Activated CD4-positive, alpha-beta T cell treated with anti-CD3 and anti-CD28 coated beads for 1 hour (primary cell): Measurements from ENCODE around the gene CCND2.

Source experiments
- DNase-seq: peaks from one replicate; pipeline ENCODE4 v3.0.0-alpha.2; 2020

The CCND2 gene

DNA sequence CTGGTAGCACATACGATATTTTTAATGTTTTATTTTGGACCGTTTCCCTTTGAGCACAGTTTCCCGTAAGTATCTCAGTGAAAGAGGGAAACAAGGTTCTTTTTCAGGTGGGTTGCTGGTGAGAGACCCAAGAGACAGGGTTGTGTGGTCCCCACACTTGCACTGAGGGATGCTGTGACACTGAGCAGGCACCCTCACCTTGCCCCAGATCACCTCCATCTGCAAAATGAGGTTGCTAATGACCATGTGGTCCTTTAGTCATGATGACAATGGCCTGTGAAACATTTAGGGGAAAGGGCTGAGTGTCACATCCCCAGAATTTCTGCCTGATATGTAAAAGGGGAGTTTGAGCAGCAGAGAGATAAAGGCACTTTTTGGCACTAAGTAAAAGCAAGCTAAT, 4.3 kb downstream of the CCND2 start:
- DNase-seq, result no peak

DNA sequence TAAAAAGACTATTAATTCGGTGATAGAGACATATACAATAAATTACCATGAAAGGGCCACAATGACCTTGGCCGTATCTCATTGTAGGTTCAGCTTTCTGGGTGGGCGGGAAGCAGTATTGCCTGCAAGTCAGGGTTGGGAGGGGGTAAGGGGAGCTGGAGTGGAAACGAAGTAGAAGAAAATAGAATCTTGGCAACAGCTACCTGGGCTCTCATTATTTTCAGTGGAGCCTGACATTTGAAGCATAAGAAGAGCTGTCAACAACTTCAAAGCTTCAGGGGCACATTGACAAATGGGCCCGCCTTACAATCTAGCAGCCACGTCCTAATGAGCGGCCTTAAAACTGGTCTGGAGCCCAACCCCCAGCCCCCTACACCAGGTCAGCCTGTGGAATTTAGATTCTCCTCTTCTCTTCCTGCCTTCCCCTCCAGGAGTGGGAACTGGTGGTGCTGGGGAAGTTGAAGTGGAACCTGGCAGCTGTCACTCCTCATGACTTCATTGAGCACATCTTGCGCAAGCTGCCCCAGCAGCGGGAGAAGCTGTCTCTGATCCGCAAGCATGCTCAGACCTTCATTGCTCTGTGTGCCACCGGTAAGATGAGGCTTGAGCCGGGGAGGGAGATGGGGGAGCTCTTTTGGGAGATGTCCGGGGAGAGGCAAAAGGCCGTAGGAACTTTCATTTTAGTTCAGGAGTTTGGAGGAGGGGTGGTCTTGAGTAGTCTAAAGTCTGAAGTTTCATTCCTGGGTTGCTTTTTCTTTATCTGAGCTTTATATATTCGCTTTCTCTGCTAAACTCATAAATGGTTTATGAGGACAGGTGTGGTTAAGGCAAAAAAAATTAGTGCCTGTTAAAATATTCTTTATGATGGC, 5.0 kb downstream of the CCND2 start:
- DNase-seq, result no peak

DNA sequence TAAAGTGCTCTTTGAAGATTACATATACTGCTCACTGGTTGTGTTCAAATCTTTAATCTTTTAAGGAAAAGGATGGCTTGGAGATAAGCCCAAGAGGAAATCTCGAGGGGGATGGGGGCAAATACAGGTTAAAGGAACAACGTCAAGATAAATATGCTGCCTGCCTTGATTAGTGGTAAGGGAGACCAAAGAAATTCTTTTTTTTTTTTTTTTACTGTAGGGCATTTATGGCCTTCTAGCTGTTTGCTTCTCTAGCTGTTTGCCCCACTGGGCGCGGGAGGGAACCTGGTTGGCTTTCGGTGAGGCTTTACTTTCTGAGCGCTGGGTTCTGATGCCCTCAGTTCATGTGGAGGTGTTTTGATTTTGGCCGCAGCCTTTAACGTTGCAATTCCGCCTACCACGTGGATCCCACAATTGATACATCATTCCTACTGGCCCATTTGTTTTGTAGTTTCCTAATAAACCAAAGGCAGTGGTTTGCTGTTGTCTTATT, 5.7 kb downstream of the CCND2 start:
- DNase-seq, result no peak

DNA sequence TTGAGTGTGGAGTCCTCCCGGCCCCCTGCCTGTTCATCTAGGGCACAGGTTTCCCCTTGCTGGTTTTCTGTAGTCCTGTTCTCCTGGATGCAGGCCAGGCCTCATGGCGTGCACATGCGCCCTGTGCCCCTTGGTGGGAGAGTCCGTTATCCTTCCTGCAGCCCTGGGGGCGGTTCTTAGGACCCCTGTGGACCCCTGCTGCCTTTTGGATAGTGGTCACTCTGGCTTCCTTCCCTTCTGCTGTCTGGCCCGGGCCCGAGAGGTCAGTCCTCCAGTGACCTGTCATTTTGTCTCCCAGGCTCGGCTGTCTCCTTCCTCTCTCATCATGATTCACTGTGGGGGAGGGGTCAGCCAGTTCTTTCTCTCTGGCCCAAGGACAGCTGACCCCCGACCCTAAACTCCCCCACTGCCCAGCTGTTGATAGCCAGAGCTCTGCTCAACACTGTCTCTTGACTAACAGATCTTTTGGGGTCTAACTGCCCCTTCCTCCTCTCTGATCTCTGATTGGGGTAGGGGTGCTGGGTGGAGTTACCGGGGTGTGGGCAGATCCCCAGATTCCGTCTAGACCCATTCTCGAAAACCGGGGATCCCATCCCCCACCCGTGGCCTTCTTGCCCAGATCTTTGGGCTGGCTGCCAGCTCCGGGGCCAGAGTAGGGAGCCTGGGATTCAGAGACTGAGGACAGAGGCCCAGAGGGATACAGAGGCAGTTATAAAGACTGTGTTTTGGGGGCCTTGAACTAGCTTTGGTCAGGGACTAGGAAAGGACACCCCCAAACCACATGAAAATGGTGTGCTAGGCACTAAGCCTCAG, 7.0 kb downstream of the CCND2 start:
- DNase-seq, result no peak

DNA sequence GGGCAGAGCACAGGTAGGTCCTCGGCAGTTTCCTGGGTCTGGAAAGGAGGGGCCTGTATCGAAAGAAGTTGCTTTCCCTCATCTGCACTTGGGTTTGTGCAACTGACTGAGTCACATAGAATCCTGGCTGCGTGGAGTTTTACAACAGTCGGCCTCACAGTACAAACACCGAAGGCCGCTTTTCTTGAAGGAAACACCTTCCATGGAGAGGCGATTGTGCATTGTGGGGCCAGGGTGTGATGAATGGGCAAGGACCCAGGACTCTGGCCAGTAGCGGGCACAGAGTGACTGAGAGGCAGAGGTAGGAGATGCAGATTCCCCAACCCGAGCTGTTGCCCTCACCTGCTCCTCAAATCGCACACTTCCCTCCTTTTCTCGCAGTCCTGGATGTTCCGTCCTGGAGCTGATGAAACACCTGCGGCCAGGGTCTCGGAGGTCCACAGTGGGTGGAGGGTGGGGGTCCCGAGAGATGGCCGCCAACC, 7.7 kb downstream of the CCND2 start:
- DNase-seq, result no peak

DNA sequence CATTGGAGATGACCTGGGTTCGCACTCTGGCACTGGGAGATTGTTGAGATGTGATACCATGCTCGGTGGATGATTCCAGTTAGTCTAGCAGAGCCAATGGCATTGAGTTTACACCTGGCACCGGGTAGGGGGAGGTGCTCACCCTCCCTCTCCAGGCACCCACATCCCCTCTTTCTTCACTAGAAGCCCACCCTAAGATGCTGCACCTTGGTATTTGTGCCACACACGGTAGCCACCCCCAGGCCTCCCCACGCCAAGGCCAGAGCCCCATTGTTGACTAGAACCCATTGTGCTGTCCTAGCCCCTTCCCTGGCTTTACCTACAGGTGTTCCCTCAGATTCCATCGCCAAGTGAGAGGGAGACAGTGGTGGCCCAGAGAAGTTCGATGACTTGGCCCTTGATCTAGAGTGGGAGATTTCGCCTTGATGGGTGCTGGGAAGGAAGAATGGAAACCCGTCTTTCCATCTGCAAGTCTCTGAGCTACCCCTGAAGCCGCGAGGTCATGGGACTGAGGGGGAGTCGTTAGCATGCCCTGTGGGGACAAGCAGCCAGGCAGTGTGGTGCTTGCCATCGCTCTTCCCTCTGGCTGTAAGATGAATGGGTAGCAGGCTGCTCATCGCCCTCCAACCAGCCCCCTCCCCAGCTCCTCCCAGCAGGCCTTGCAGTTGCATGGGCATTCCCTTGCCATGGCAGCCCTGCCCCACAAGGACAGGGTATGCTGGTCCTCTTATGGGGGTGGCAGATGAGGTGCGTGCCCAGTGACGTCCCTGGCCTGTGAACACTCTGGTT, 8.7 kb downstream of the CCND2 start:
- no peak for DNase-seq

DNA sequence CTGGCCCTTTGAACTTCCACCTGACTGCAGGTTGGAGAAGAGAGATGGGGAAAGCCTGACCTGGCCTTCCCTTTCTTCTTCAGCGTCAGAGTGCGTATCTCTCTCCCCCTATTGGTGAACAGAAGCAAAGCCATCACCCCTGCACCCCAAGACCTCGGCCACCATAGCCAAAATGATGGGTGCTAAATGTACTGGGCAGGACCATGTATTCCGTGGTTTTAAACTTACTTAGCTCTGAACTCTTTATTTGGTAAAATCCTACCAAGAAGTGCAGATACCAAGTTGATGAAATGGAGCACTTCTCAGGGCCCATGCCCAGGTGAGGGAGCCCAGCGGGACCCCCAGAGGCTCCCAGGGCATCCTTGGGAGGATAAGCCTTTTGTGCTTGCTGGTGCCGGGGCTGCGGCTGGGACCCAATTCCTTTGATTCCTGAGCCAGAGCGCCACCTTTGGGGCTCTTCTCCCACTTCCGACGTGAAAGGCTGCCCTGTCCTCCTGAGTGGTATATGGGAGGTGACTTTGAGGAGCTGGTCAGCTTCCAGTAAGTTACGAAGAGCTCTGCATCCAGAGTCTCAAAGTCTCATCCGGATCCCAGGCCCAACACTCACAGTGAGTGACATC, 9.4 kb downstream of the CCND2 start:
- no peak for DNase-seq

DNA sequence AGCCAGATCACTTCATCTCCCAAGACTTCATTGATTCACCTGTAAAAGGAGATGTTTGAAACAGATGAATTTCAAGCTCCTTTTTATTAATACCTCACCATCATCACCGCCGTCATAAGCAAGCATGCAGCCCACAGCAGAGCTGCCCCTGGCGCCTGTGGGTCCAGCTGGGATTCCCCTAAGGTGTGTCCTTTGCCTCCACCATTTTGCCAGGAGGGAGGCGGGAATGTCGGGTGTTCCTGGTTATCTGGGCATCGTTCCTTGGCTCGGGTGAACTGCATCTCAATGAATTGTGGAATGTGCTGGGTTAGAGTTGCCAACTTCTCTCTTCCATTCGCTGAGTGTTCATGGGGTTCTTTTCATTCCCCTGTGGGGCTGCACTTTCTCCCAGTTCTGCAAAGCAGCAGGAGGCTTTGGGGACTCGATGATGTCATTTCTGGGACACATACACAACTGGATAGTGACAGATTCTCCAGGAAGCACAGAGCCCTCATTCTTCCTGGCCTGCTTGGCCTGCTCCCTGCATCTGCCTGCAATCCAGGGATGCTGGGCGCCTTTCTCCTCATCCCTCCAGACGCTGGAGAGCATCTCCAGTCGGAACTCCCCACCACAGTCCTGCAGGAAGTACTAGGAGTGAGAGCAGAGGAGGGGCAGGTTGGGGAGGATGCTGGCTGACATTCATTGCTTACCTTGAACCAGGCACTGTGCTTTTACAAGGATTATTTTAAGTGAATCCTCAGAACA, 10.1 kb downstream of the CCND2 start:
- no peak for DNase-seq

DNA sequence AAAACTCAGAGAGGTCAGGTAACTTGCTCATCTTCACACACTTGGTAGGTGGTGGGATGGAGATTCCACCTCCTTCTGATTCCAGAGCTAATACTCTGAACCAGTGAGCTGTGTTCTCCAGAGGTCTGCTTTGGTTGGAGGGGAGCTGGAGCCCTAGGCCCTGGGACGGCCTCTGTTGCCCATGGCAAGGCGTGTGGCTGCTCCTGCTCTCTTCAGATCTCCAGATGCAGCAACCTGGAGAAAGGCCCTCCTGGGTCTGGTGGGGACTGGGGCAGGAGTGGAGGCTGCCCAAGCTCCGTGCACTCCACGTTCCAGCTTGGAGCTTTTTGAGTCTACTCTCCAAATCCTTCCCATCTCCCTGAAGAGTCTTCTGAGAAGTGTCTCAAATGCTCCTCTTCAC, 10.7 kb downstream of the CCND2 start:
- DNase-seq, result no peak

DNA sequence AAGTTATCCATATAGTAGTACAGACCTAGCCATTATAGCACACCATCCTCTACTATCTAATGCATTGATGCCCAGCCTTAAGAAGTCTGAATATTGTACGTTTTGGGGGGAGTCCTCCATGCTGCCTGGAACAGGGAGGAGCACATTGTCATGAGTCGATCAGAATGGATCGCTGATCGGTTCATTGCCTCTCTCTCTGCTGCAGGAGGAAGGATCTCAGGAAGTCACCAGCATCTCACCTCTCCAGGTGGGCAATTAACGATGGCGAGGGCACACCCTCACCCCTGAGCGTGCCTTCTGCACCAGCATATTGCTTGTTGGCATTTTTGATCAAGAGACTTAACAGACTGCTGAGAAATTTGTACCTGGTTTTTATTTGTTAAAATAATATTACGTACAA, 11.5 kb downstream of the CCND2 start:
- DNase-seq, result no peak

DNA sequence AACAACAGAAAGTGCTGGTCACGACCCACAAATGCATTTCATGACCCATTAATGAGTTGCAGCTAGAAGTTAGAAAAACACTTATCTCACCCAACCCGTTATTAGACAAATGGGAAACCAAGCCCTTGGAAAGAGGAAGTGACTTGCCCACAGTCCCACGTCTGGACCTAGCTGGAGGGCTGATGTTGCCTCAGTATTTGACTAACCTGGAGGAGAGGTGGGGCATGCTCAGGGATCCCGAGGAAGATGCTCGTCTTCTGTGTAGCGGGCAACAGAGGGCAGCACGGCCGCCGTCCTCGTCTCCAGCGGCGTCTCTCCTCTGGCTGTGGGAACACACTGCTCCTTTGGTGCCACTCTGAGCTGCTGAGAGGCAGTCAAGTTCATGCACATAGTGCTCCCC, 12.7 kb downstream of the CCND2 start:
- DNase-seq, result no peak

DNA sequence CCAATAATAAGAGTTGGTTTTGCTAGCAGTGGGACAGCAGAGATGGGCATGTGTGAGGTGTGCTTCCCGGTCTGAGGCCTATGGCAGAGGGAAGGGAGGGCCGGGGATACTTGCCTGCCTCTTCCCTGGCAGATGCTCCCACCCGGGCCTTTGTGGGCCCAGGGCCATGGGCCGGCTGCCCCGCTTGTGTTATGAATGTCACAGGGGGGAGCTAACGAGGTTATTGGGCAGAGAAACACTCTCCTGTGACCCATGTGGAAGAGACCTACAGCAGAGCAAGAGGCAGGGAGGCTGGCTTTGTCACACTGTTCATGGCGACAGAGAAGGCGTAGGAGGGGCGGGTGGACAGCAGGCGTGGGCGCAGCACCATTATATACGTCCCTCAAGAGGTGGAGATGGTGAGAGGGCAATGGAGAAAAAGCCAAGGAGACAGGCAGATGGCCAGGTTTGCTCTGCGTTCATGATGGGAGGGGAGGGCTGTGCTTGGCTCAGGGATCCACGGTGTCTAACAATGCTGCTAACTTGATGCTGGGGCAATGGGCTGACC, 13.3 kb downstream of the CCND2 start:
- DNase-seq, result no peak

DNA sequence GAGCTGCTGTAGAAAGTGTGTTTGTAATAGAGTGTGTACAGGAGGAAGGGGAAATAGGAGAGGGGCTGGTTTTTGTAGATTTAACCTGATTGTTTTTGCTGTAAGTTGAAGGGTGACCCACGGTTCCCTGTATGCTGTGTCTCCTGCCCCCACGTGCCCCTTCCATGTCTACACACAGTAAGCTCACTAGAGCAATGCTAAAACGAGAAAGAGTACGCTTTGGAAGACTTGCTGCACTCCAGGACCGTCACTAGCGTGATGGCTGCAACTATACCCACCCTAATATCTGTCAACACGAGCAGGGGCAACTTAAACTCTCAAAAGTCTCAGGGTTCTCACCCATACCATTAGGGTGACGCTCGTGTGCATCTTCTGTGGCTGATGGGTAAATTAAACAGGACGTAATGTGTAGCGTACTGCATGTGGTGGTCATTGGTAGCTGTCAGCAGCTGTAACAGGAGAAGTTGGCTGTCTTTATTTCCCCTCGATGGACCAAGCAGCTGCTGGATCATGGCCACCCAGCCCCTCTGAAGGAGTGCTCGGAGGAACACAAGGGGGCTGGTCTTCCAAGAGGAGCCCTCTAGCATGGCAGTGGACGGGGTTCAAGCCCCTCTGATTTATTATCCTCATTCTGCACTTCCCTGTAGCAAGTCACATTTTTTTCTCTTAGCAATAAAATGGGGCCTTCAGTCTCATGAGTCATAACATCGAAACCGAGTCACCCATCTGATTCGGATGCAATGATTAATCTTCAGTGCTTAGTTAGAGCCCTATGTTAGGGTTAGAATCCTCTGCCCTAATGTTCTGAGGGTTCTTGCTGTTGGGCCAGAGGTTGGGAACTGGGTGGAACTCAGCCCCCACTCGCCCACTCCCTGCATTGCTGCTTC, 14.0 kb downstream of the CCND2 start:
- DNase-seq, result no peak

DNA sequence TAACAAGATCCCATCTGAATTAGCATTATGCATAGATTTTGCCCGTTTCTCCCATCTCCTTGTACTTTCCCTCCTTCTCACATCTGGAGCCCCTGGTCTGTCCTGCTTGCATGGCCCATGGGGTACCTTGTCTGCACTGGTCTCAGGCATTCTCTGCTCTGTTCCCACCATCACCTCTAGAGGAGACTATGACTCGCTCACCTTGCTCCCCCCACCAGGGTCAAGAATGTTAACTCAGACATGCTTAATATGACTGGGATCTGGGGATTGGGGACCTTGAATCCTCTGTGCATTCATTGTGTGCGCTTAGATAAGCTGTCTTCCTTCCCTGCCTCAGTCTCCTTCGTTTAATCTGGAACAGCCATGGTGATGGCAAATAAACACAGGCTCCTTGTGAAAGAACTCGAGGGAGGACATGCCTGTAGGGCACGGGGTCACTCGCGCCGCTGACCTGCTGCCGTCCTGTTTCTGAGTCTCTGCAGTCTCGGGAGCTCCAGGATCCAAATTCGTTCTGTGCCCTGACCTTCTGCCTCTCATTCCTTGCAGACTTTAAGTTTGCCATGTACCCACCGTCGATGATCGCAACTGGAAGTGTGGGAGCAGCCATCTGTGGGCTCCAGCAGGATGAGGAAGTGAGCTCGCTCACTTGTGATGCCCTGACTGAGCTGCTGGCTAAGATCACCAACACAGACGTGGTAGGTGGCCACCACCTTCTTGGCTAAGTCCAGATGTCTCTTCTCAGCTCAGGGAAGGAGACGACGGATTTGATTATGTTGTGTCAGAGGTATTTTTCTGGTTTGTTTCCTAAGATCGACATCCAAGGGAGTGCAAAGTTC, 15.0 kb downstream of the CCND2 start:
- DNase-seq, result no peak

DNA sequence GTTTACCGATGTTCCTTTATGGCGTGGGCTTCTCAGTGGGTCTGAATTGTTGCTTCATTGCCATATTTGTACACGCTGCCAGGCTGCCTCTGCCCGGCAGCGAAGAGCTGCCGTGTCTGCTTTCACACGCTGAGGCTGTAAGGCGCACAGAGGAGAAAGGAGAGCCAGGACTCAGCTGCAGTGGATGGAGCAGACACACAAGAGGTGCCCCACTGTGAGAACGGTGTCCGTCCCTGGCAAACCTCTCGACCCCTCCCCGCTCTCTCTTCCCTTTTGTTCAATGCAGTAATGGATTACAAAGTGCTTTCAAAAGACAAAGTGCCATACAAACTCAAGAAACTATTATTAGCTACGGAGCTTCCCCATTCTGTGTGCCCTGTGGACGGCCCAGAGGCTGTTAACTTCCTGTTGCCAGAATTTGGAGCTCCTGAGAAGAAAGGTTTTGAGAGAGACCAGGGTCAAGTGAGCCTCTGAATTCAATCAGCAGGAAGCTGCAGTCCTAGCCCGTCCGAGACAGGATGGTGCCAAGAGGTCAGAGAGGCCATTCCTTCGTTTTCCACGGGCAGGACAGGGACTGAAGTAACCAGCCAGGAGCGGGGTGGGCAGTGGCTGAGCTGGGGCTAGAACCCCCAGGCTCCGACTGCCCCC, 15.8 kb downstream of the CCND2 start:
- DNase-seq, result no peak

DNA sequence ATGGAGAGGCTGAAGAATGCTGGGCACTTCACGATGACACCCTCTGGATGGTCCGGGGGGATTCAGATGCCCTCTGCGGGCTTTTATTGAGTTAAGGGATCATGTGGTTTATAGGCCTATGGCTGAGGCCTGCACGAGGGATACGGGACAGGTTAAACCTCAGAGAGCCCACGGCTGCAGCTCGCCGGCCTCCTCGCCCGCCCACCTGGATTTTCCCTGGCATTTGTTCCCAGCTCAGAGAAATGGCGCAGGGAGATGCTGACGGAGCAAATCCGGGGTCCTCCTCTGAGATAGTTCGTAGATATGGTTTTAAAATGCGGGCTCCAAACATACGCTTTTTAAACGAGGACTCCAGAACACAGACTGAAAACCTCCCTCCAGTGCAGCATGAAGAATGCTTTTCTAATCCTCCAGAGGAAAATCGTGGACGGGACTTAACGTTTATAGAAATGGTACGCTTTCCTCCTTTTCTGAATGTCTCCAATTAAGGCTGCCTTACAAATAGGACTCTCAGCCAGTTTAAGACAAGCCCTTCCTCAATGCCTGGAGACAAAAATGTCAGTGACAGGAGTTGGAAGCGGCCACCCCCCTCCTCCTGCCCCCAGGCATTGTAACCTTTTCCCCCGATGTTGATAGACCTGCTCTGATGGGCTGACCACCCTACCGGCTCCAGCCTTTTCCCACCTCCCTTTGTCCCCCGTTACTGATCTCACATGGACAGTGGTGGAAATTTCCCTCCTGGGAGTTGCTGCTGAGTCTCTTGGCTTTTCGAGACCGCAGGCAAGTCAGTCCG, 16.6 kb downstream of the CCND2 start:
- DNase-seq, result no peak

DNA sequence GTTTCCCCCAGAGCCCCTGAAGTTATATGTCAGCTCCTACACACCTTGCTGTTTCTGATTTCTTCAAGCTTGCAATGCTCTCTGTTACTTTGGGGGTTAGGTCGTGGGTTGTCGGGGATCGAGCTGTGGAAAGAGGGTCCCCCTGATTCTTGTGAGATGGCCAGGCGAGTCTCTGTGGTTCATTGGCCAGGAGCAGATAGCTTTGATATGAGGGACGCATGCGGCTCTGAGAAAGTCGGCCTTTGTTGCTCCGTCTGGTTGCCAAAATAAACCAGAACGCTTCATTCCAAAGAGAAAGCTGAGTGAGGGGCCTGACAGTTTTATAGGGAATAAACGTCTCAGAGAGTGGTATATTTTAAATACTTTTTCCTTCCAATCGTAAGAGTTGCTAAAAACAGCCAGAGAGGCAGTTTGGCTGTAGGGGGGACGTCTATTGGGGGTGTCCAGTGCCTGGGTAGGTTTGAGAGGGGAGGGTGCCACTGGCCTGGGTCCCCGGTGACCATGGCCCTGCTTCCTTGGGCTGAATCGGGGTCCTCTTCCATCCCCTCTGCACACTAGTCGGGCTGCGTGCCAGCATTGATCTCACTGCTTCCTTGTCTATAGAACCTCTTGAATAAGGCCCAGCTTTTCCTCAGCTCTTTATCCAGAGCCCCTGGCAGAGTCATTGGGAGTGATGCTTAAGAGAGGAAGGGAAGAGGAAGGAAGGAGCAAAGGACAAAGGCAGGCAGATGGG, 18.9 kb downstream of the CCND2 start:
- no peak for DNase-seq
